NCI-H1417 treated with DMSO at 0.1 percent for 48 hours (cell line): Measurements from ENCODE around the gene SH2D7.

Experiments used
- DNase-seq: peaks from one replicate; lab custom pipeline; 2025; lab: John Stamatoyannopoulos, UW

The SH2D7 gene

DNA sequence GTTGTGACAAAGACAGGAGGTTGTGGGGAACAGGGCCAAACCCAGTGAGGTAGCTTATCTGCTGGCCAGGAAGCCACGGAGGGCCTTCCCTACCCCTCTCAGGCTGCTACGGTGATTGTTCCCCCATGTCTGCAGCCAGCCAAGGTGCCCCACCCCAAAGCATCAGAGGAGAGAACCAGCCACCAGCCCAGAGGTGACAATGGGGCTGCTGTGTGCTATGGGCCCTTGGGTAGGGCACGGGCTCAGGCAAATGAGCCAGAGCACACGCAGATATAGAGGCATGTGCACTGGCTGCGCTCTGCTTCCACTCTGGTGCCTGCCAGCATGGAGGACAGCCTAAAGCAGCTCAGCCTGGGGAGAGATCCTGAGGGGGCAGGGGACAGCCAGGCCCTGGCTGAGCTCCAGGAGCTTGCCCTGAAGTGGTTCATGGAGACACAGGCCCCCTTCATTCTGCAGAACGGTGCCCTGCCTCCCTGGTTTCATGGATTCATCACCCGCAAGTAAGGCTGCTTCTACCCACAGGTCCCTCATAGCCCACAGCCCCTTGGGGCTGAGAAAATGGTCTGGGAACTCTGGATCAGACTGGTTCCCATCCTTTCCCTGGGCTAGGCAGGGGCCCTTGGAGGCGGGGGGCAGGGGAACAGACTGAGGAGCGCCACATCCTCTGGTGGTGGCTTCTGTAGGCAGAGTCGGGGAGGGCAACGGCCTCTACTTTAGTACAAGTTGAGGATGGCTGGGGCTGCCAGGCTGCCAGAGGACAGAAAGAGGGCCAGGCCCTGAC is at the start of gene SH2D7:
TSS of gene SH2D7 (plus strand) at position 301 of the 781 bp plus-strand sequence. CDS start at position 325, 24 bp downstream.
- no peak for DNase-seq

DNA sequence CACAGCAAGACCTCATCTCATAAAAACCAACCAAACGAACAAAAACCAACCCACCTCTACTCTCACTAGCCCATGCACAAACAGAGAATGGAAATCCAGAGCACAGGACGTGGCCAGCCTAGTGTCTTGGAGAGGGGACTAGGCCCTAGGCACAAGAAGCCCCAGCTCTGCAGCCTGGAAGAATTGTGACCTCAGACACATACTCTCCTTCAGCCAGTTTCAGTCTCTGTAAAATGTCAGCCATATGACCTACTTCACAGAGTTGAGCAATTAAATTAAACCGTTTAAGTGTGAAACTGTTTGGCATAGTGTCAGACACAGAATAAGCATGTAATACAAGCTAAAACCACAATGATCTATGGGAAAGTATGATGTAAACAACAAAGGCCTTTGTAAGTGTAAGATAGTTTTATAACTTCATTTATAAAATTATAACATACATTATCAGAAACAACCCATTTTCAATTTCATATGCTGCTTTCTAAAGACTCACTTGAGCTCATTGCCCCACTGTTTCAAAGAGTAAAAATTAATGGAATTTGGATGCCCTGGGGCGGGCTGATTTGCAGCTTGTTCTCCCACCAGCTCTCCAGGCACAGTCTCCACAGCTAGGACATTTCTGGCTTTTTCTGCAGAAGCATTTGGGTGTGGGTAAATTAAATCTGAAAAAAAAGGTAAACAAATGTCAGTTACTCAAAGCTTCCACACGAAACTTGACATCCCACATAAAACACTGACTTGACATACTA is 47.8 kb upstream of the SH2D7 start:
- DNase-seq: no peak

DNA sequence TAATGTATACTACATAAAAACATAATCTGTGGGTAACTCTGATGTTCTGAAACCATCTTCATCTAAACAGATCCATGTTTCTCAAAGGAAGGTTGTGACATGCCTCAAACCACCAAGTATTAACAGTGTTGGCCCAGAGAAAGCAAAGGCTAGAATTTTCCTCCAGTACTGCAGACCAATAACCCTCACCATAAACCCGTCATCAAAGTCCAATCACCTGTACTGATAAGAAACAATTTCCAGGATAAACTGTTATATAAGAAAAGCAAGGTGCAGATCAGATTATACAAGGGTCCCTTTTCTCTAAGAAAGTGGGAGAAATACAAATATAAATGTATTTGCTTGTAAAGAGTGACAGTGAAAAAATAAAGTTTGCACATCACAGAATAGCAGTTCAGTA is 47.2 kb upstream of the SH2D7 start:
- no peak for DNase-seq

DNA sequence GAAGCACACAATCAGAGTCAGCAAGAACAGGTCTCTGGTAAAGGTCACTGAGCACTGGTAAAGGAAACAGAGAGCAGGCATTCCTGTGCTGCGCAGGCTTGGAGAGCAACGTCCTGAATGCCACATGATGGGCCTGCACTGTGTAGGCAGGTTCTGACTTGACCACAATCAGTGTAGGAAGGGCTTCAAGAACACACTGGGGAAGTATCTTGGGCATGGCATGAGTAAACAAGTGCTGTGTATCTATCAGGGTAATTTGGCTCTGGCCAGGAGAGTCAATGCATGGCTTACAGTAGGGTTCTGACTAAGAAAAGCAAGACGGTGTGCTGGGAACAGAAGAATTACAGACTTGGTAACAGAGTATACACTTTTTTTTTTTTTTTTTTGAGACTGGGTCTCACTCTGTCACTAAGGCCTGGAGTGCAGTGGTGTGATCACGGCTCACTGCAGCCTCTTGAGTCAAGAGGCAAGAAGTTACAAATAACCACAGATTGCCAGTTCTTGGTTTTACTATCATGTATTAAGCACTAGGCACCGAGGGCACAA is 45.5 kb upstream of the SH2D7 start:
- no peak for DNase-seq

DNA sequence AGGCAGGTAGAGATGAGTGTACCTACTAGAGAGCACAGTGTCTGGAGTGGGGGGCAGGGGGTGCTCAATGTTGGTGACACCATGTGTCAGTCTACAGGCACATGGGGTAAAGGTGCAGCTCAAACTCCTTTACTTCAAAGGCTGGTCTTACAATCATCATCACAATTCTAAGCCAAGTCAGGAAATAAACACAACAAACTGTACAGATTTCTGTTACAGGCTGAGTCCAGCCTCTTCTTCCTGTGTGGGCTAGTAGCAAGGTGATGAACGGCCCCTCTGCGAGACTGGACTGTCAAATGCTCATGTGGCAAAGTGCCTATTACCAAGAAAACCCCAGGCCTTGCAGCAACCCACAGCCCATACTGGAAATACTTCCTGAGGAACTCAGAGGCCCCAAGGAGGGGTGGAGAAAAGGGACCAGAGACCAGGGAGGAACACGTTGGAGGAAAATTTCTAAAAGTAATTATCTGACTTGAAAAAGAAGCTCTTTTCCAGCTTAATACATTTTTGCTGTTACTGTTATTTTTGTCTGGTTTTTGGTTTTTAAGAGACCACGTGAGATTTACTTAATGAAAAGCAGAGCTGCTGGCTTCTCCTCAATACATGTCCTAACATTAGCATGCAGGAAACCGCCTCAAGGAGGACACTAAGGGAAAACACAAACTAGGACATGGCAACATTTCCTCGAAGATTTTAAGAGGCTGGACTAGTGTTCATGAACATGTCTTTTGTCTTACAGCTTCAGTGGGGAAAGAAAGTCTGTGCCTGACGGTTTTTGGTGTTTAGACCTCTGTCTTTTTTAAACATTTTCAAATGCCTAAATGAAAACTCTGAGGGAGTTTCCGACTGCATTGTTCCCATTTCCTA is 44.4 kb upstream of the SH2D7 start:
- no peak for DNase-seq

DNA sequence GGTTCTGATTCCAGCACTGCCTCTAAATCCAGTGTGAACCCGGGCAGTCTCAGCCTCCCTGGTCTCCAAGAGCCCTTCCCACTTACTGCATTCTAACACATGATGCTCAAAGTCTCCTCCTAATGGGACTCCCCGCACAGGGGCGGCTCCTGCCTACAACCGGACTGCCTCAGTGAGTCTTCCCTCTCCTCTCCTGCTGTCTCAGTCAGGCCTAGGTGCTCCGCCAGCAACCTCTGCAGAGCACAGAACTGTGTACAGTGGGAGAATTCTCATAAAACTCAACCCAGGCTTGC is 43.8 kb upstream of the SH2D7 start:
- no peak for DNase-seq

DNA sequence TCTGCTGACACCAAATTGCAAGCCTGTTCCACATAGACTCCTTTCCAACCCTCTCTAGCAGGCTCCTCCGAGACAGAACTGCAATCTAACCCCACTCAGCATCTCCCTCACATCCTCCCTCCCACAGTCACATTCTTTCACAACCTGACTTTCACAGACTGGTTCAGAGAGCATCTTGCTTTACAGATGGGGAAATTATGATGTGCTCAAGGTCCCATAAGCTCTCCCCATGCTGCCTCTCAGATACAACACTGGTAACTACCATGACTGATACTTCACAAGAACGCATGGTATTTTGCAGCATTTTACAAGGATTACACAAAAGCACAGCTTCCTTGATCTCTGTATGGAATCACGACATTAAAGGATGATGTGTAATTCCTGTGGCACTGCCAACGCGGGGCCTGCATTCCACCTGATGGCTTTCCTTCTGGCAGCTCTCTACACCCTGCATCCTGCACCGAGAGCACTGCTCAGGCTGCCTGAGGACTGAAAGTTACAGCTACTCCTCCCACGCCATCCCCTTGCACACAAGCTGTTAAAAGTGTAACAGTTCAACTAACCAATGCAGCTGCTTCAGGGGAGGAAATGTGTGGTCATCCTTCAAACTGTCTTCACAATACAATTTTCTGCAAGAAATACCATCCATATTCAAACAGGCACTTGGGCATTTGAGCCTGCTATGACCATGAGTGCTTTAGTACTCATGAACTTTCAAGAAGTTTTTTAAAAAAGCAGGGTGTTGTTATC is 42.5 kb upstream of the SH2D7 start:
- no peak for DNase-seq

DNA sequence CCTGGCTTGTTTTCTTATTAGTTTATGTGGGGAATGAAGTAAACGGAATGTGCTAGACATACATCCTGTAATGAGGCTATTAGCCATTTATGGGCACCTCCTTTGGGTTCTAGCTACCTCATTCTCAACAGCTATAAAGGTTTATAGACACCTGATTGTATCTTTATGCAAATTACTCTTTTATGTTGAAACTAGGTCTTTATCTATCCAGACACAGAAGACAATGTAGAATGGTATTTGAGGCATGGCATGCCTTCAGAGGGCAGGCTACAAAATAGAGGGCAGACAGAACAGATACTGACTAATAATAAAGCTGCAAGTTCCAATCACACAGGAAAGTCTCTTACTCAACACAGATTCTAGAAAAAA is 41.9 kb upstream of the SH2D7 start:
- DNase-seq: no peak

DNA sequence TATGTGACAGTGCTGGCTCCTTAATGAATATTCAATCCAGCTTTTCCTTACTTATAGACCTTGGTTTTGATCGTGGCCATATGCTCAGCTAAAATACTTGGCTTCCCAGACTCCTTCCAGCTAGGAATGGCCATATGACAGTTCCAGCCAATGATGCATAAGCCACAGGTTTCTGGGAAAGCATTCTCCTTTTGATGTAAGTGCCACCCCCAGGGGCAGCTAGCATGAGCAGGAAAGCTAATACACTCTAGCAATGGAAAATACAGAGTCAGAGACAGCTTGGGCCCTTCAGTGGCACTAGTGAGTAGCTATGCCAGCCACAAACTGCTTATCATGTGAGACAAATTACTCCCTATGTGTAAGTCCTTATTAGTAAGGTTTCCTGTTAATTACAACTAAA is 41.5 kb upstream of the SH2D7 start:
- no peak for DNase-seq

DNA sequence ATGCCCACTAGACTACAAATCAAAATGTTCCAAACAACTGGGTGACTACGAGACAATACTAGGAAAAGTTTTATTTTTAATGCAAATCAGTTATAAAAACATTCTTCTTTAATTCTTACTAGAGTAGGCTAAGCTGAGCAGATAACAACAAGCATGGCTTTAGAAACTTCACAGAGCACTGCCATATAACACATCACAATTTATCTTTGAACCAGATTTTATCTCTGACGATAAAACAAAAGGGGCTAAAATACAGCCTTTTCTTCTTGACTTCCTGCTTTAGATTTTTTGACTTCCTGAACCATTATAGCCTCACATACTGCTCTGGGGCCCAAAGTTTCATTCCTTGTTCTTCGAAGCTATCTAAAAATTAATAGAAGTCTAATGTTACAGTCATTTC is 40.8 kb upstream of the SH2D7 start:
- DNase-seq: no peak

DNA sequence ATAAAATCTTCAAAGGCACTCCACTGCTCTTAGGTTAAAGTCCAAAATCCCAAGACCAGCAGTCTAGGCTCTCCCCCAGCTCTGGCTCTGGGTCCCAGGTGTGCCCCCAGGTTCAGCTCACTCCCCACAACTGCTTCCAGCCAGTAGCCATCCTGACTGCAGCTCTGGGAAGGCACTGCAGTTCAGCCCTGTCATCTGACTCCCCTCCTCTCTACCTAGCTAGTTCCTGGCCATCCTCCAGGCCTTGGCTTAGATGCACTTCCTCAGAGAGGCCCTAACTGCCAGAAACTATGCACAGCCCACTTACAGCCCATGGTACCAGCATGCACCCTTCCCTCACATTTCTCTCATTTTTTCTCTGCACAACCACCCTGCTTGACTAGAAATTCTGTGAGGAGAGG is 40.4 kb upstream of the SH2D7 start:
- no peak for DNase-seq

DNA sequence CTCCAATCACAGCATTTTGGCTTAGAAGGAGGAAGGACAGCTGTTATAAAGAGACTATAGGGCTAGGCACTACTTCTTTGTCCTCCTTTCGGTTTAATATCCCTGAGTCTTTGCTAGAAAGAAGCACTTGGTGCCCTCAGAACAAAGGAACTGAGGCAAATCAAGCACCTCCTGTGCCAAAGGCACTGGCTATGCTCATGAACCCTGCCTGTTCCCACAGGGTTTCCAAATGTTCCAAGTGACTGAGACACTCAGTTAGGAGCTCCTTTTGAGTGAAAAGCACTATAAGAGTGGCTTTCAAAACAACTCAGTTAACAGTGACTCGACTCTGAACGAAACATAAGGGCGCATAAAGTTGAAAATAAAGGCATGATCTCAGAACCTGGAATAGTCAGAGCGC is 39.8 kb upstream of the SH2D7 start:
- no peak for DNase-seq

DNA sequence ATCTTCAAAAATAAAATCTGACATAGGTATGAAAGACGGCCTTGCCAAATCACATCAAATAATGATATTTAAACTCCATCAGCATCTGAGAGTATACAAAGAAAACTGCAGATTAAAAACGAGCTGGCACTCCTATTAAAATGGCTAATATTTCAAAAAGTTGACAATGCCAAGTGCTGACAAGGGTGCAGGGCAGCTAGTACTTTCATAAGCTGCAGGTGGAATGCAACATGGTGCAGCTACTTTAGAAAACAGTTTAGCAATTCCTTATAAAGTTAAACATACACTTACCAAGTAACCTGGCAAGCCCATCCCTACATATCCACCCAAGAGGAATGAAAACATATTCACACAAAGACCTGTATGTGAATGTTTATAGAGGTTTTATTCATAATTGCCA is 37.8 kb upstream of the SH2D7 start:
- no peak for DNase-seq

DNA sequence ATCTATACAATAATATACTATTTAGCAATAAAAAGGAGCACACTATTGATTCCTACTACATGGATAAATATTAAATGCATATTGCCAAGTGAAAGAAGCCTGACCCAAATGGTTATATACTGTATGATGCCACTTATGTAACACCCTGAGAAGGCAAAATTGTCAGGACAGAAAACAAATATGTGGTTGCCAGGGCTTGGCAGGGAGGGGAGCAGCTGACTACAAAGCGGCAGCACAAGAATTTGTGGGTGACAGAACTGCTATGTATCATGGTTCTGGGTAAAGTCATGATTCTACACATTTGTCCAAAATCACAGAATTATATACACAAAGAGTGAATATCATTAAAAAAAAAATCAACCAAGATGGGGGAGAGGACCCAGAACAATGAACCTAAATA is 37.4 kb upstream of the SH2D7 start:
- DNase-seq: no peak

DNA sequence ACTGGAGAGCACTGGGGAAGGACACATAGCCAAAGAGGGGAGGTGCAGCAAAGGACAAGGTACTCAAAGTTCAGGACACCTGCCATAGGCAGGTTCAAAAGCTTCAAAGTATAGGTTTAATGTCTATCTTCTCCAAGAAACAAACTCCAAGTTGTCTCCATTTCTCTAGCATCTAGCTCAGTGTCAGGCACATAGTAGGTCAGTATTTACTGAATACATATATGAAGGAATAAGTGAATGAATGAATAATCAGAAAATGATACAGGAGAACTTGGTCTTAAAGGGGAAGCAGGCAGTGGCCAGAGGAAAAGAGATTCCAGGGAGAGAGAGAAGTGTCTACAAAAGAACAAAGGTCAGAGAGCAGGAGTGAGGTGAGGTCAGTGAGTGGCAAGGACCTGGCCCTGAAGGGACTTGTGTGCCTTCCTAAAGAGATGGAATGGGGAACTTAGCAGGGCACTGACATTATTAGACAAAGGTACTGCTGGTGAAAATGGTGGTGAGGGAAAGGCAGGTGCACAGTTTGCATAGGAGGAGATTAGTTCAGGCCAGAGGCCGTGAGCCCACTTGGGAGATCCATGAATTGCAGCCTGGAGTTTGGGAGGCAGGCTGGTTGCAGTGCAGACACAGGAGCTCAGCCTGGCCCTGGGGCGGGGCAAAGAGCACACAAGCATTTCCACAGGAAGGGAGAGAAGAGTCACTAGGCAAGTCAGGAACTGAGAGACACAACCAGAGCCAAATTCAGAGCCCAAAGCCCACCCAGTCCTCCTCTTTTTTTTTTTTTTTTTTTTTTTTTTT is 36.2 kb upstream of the SH2D7 start:
- DNase-seq: no peak

DNA sequence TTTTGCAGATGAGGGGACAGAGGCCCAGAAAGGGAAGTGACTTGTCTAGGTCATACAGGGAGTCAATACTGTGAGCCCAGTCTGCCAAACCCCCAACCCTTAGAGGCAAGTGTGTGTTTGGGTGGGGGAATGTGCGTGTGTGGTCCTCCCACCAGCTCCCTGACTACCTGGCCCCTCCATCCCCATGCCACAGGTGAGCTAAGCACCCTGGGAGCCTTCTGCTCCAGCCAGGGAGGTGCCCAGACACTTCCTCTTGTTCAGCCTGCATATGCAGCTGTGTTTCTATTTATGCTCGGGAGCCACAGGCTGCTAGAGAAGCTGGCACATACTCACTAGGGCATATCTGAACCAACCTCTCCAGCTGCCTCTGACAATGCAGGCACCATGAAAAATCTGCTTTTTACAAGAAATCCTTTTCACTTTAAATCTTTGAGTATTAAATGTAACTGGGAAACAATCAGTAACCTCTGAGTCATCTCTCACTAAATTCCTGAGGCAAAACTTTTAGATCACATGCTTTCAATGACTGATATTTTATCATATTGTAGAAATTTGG is 35.6 kb upstream of the SH2D7 start:
- DNase-seq: no peak

DNA sequence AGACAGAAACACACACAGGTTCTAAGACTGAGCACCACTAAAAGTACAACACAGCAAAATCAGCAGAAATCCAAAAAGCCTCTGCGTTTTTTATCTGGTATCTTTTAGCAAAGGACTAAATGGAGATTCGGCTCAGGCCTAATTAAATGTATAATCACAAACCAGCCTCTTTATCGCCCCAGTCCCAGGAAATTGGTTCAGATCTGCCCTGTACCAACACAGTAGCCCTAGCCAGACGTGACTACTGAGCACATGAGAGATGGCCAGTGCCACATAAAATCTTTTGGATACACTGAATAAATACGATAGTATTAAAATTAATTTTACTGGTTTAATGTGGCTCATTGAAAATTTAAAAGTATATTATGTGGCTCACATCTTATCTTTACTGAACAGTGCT is 34.6 kb upstream of the SH2D7 start:
- DNase-seq: no peak

DNA sequence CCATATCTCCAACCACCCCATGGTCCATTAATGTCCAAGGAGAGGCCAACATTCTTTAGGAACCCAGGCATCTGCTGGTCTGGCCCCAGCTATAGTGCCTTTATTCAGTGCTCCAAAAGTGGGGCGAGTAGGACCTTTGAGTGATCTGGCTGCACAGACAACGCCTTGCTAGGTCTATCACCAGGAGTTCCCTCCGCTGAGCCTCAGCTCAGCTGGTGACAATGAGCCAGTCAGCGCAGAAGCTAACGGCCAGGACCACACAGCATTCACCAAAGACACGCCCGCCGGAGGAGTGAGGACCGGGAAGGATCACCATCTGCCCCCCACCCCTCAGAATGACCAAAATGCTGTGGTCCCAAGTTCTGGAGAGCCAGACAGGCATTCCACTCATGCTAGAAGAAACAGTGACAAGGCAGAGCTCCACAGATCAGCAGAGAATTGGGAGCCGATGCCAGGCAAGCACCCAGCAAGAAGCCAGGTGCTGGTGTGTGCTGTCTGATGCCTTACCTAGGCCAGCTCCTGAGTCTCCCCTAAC is 33.9 kb upstream of the SH2D7 start:
- no peak for DNase-seq

DNA sequence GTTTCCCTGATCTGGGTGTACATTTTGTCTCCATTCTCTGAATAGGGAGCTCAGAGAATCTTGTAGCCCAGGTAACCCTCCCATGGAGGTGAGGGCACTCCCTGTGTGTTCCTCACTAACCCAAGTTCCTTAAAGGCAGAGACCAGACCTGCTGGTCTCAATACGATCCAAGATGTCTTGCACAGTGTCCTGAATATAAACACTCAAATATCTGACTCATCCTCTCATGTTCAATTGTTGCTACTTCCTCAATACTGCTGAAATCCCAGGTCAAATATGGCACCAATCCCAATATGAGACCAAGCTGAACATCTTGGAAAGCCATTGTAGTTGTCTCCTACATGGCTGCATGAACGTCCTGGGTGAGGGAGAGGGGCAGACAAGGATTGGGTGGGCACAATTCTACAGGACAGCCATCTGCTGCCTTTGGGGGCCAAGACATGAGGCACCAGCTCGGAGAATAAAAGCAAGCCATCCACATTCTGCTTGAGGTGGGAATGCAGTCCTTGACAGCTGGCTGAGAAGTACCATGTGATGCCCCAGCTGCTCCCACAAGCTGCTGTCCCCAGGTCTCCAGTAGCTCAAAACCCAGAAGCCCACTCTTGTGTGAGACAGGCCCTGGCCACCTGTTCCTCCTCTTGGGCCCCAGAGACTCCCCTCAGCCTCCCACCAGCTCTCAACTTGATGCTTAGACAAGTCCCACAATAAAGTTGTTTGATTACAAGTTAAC is 33.1 kb upstream of the SH2D7 start:
- DNase-seq: no peak

DNA sequence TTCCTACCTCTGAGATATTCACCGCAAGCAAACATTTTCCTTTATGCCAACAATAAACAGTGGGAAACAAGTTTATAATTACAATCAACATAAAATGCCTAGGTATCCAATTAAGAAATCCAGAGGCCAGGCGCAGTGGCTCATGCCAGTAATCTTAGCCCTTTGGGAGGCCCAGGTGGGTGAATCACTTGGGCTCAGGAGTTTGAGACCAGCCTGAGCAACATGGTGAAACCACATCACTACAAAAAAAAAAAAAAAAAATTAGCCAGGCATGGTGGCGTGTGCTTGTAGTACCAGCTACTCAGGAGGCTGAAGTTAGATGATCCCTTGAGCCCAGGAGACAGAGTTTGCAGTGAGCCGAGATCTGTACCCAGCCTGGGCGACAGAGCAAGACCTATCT is 32.1 kb upstream of the SH2D7 start:
- no peak for DNase-seq
